ENCODE results near the gene E2F1.

The E2F1 gene

GRCh38 chr20:33657704-33658095, 28.5 kb downstream of the E2F1 start:
- DNase-seq: no peak
- no peaks in the 10 kb centered on the region for H4K20me1 ChIP-seq (ENCODE audit: insufficient read depth, low read length)
- H3K27me3 ChIP-seq (replicated peaks; ENCODE audit: insufficient read depth, low read length): no peaks in the 10 kb centered on the region
- no peaks in the 10 kb centered on the region for H3K9me3 ChIP-seq (replicated peaks; ENCODE audit: insufficient read depth, low read length)
- no peak overlapping the region for H3K9ac ChIP-seq (ENCODE audit: low read length)
- H3K4me1 ChIP-seq (ENCODE audit: low read length): peaks cover 5% of the 10 kb centered on the region; the same call in 1 of the 2 replicates
- H3K36me3 ChIP-seq (replicated peaks; ENCODE audit: insufficient read depth, low read length): no peaks in the 10 kb centered on the region
- no peak overlapping the region for H3K4me2 ChIP-seq (ENCODE audit: low read depth, low read length)
- no peaks in the 10 kb centered on the region; the same call in 1 of the 2 replicates for H3F3A ChIP-seq (ENCODE audit: insufficient read depth, low read length)
- H2AFZ ChIP-seq (ENCODE audit: low read length): no peak overlapping the region
- H3K4me3 ChIP-seq (ENCODE audit: low read length): no peak overlapping the region
- H3K9me2 ChIP-seq (replicated peaks; ENCODE audit: insufficient read depth, low read length): no peaks in the 10 kb centered on the region
- no peaks in the 10 kb centered on the region for H3K79me2 ChIP-seq (ENCODE audit: low read length)
- no peak overlapping the region for H3K27ac ChIP-seq (ENCODE audit: low read length)
- TF ChIP-seq EZH2phosphoT487 (IDR thresholded peaks at IDR 0.05; ENCODE audit: low read length) (no peak), CTCF (IDR thresholded peaks at IDR 0.05; ENCODE audit: low read length) (no peak), EZH2 (optimal IDR thresholded peaks at IDR 0.05; ENCODE audit: low read depth, low read length) (no peak)

- H3K9ac ChIP-seq (ENCODE audit: low read length): no peak overlapping the region
- no peak overlapping the region for H2AFZ ChIP-seq (ENCODE audit: low read length)
- no peaks in the 10 kb centered on the region for H3K9me3 ChIP-seq (replicated peaks; ENCODE audit: insufficient read depth, low read length)
- TF ChIP-seq EZH2 (optimal IDR thresholded peaks at IDR 0.05; ENCODE audit: low read depth, low read length): no peak
- TF ChIP-seq CTCF (IDR thresholded peaks at IDR 0.05; ENCODE audit: low read length): no peak
- no peak for TF ChIP-seq EZH2phosphoT487 (IDR thresholded peaks at IDR 0.05; ENCODE audit: low read length)
- no peaks in the 10 kb centered on the region for H3K9me2 ChIP-seq (replicated peaks; ENCODE audit: insufficient read depth, low read length)
- no peaks in the 10 kb centered on the region; the same call in 1 of the 2 replicates for H3F3A ChIP-seq (ENCODE audit: insufficient read depth, low read length)
- no peaks in the 10 kb centered on the region for H3K36me3 ChIP-seq (replicated peaks; ENCODE audit: insufficient read depth, low read length)
- H3K27me3 ChIP-seq (replicated peaks; ENCODE audit: insufficient read depth, low read length): no peaks in the 10 kb centered on the region
- no peaks in the 10 kb centered on the region for H3K79me2 ChIP-seq (ENCODE audit: low read length)
- no peak overlapping the region for H3K4me2 ChIP-seq (ENCODE audit: low read depth, low read length)
- no peaks in the 10 kb centered on the region for H4K20me1 ChIP-seq (ENCODE audit: insufficient read depth, low read length)
- no peak overlapping the region for H3K4me3 ChIP-seq (ENCODE audit: low read length)
- no peak for DNase-seq
- H3K27ac ChIP-seq (ENCODE audit: low read length): no peak overlapping the region
- peaks cover 3% of the 10 kb centered on the region; the same call in 1 of the 2 replicates for H3K4me1 ChIP-seq (ENCODE audit: low read length)
Observed at GRCh38 chr20:33656783-33657703, 29.1 kb downstream of the E2F1 start.

- Histone ChIP-seq H3K4me2 (ENCODE audit: low read depth, low read length) (no peak overlapping the region), H3K36me3 (replicated peaks; ENCODE audit: insufficient read depth, low read length) (no peaks in the 10 kb centered on the region), H3F3A (ENCODE audit: insufficient read depth, low read length) (no peaks in the 10 kb centered on the region; the same call in 1 of the 2 replicates), H3K9me2 (replicated peaks; ENCODE audit: insufficient read depth, low read length) (no peaks in the 10 kb centered on the region), H4K20me1 (ENCODE audit: insufficient read depth, low read length) (no peaks in the 10 kb centered on the region), H3K27ac (ENCODE audit: low read length) (no peak overlapping the region), H3K79me2 (ENCODE audit: low read length) (no peaks in the 10 kb centered on the region), H2AFZ (ENCODE audit: low read length) (no peak overlapping the region), H3K9me3 (replicated peaks; ENCODE audit: insufficient read depth, low read length) (no peaks in the 10 kb centered on the region), H3K27me3 (replicated peaks; ENCODE audit: insufficient read depth, low read length) (no peaks in the 10 kb centered on the region), H3K4me3 (ENCODE audit: low read length) (no peak overlapping the region), H3K9ac (ENCODE audit: low read length) (no peak overlapping the region), H3K4me1 (ENCODE audit: low read length) (peaks cover 3% of the 10 kb centered on the region; the same call in 1 of the 2 replicates)
- TF ChIP-seq EZH2phosphoT487 (IDR thresholded peaks at IDR 0.05; ENCODE audit: low read length) (no peak), EZH2 (optimal IDR thresholded peaks at IDR 0.05; ENCODE audit: low read depth, low read length) (no peak), CTCF (IDR thresholded peaks at IDR 0.05; ENCODE audit: low read length) (no peak)
- DNase-seq: no peak
Observed at GRCh38 chr20:33656010-33656782, 30.0 kb downstream of the E2F1 start.
